Activated CD8-positive, alpha-beta memory T cell treated with anti-CD3 and anti-CD28 coated beads for 1 hour (primary cell): ENCODE measurements around the gene ACSS1.

Experiments used
- DNase-seq, 2 donors: peaks; one replicate each; pipeline ENCODE4 v3.0.0-alpha.2; 2020; ENCODE audit warnings: low read depth in 1 of 2; ENCODE audit errors: extremely low read depth in 1 of 2

ACSS1 gene

DNA sequence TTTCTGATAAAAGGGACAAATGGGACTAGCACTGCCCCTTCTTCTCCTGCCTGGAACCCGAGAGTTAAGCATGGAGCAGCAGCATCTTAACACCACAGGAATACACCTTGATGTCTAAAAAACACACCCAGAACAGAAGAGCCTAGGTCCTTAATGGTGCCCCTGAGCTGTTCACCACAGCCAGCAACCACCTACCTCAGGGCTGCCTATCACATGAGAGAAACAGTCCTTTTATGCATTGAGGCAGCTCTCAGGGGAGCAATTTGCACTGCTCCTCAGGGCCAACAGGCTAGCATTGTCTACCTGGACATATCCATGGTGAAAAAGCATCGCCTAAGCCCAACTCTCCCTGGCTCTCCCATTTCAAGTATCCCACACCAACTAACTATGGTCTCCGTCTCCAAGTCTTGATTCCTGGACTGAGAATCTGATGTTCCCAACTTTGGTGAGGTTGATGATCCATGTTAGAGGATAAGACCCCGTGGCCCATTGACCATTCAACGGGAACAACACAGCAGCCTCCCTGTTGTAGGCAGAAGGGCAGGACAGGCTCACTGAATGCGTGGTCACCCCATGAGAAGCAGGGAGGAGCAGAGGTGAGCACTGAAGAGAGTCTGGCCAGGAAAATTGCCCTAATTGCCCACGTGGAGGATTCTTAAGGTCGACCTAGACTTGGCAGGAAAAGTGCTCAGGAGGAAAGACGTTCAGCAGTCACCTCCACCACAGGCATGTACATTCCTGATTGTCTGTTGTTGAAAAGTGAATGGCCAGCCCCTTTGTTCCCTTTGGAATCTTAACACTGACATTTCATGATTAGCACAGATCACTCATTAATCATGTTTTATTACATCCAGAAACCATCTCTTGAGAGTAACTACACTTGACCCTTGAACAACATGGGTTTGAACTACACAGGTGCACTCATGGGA is 61.2 kb downstream of the ACSS1 start:
- DNase-seq = no peak

DNA sequence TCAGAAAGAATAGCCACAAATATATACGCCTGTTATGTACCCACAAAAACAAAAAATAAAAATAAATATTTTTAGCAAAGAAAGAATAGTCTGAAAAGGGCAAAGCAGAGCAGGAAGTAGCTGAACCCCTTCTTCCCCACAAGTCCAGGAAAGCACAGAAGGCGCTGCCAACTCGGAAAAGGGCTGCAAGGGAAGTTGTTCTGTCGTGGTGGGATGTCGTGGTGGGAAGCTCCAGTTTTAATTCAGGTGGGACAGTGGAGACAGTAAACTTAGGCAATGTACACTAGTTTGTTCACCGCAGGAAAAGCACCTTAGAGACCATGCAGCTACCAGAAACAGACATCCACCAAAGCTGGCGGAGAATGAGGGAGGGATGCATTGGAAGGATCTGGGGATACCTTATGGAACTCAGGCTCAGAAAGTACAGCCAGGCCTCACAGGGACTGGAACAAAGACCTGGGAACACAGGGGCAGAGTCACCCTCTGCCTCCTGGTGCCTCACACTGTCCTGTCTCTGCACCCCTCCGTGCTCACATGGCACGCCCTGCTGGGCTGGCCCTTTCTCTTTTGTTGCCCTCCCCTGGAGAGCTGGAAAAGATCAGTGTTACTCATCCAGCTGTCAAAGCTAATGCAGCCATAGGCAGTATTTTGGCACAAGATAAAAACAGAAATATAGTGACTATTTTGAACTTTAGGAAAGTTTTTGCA is 62.0 kb downstream of the ACSS1 start:
- no peak for DNase-seq

GRCh38 chr20:24994470-24995368 is 63.2 kb downstream of the ACSS1 start:
- peak; percentile 66 to 73 for DNase-seq

GRCh38 chr20:24994186-24994465 is 63.8 kb downstream of the ACSS1 start:
- no peak for DNase-seq

GRCh38 chr20:24993337-24994185 is 64.4 kb downstream of the ACSS1 start:
- no peak for DNase-seq

GRCh38 chr20:24992487-24993205 is 65.3 kb downstream of the ACSS1 start, which contains the start of gene APMAP:
APMAP (minus strand) TSS chr20:24992751; CDS start chr20:24992688, 63 bp downstream.
- DNase-seq = peak; percentile 90 to 96

GRCh38 chr20:24991897-24992486 is 65.9 kb downstream of the ACSS1 start:
- no peak for DNase-seq

DNA sequence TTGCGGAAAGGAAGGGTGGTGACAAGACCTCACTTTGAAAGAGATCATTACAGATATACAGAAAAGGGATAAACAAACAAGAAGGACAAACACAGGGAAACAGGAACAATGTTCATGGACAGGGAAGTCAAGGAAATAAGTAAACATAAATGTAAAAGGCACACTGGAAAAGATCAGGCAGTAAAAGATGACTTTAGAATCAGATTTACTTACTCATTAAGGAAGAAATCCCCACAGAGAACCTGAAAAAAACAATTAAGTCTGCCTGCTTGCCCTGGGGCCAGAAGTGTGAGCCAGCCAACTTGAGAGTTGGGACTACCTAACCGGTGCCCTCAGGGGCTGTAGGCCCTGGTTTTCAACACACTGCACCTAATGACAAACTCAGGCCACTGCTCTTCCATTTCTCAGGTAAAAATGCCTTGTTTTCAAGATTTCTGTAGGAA is 67.1 kb downstream of the ACSS1 start:
- no peak for DNase-seq

- no peak for DNase-seq
Measured at GRCh38 chr20:24989162-24989561, 68.8 kb downstream of the ACSS1 start.

- DNase-seq = no peak
Measured at GRCh38 chr20:24987873-24988835, 69.8 kb downstream of the ACSS1 start.

GRCh38 chr20:24987244-24987643 is 70.7 kb downstream of the ACSS1 start:
- no peak for DNase-seq

- DNase-seq = no peak
Measured at GRCh38 chr20:24986436-24987015, 71.4 kb downstream of the ACSS1 start.

DNA sequence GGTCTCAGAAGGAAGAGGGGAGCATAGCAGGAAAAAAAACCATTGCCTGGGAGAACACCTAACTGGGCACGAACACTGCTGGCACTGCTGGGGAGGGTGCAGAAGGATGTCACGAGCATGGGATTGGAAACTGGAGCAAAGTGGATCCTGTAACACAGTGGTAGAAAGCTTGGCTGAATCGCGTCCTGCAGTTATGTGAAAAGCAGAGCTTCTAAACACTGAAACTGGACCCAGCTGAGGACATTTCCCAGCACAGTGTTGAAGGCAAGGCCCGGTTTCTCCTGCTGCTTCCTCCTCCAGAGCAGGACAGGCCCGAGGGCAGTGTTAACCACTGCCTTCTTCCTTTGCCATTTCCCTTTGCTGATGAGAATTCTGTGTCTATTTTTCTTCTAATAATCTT is 72.1 kb downstream of the ACSS1 start:
- DNase-seq = no peak

DNA sequence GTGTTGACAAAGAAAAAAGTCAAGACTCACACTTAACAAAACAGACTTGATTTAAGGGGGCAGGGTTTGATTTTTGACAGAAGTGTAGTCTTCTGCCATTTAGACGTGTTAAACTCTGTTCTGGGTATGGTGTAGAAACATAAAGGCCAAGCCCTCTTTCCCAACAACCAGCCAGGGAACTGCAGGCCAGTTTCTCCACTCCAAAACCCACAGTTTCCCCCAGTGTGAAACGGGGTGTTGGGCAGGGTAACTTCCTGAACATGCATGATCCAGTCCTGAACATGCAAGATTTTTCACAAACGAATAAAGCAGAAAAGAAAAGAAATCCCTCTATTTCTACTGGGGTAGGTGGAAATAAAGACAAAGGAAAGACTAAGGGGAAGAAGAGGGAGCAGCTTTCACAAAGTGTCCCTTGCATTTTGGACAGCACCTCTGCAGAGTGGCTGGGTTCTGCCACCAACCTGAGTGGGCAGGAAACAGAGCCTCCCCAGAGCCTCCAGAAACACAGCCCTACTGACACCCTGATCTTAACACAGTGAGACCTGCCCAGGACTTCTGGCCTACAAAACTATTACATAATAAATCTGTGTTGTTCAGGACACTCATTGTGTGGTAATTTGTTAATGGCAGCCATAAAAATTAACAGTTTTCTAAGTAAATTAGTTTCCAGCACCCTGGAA is 72.8 kb downstream of the ACSS1 start:
- no peak for DNase-seq

- no peak for DNase-seq
Measured at GRCh38 chr20:24983896-24984295, 74.0 kb downstream of the ACSS1 start.

- no peak for DNase-seq
Measured at GRCh38 chr20:24981790-24982189, 76.1 kb downstream of the ACSS1 start.

DNA sequence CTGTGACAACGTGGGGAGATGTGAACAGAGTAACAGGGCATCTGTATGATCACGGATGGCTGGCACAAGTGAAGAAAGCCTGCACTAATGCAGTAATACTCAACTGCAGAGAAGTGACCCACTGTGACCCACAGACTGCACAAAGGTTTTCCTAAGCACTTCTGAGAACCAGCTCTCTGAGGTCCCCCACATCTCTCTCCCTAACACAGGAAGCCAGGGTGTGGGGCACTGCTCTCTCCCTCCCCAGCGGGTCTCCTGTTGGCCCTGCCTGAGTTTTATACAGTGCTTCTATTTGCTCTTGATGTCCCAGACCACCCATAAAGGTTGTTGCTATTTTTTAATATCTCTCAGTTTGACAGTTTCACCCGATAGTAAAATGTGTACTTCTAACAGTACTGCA is 76.7 kb downstream of the ACSS1 start:
- no peak for DNase-seq
